Measurements from ENCODE around the gene ARHGAP10.

Gene ARHGAP10, protein sequence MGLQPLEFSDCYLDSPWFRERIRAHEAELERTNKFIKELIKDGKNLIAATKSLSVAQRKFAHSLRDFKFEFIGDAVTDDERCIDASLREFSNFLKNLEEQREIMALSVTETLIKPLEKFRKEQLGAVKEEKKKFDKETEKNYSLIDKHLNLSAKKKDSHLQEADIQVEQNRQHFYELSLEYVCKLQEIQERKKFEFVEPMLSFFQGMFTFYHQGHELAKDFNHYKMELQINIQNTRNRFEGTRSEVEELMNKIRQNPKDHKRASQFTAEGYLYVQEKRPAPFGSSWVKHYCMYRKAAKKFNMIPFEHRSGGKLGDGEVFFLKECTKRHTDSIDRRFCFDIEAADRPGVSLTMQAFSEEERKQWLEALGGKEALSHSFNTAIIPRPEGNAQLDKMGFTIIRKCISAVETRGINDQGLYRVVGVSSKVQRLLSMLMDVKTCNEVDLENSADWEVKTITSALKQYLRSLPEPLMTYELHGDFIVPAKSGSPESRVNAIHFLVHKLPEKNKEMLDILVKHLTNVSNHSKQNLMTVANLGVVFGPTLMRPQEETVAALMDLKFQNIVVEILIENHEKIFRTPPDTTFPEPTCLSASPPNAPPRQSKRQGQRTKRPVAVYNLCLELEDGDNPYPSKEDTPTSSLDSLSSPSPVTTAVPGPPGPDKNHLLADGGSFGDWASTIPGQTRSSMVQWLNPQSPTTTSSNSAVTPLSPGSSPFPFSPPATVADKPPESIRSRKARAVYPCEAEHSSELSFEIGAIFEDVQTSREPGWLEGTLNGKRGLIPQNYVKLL

DNA sequence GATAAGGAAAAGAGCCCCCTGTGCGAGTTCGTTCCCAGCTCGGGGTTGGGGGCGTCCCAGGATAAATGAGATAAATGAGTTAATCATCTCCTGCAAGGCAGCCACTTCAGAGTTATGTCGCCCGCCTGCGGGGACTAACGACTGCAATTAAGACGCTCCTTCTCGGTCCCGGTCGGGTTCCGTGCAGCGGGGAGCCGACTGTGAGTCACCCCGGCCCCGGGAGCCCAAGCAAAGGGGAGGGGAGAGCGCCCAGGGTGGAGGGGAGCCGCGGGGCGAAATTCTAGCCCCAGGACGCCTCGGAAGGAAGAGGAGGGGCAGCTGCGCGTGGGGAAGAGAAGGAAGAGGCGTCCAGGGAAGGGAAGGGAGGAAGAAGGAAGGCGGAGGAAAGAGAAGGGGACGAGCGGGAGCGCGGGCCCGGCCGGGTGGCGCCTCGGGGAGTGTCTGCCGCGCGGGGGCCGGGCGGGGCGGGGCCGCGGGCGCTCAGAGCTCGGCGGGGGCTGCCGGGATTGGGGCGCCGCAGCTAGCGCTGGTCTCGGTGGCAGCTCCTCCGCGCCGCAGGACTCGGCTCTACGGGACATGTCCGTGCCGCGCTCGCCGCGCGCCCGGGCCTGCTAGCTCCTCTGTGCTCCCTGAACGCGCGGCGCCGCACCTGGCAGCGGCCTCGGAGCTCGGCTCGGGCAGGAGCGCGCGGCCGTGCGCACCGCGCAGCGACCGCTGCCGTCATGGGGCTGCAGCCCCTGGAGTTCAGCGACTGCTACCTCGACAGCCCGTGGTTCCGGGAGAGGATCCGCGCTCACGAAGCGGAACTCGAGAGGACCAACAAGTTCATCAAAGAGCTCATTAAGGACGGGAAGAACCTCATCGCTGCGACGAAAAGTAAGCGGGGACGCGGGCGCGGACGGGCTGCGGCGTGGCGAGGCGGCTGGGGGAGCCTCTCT, at the start of gene ARHGAP10:
Gene ARHGAP10 (plus strand): TSS at position 509 of the 938 bp plus-strand sequence. CDS start 214 bp downstream, at position 723.
- no peak for DNase-seq

DNA sequence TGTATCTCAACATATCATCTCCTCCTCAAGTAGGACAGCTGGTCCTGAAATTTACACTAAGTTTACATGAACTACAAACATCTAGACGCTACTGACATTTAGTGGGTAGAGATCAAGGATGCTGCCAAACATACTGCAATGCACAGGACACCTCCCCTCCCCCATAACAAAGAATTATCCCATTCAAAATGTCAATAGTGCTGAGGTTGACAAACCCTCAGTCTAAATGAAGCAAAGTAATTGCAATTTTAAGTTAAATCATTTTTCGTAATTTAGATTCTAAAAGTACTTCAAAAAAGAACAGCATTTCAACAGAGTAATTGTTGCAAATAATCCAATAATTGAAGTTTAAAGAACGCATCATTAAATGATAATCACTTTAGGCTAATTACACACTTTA, 49.1 kb upstream of the ARHGAP10 start:
- DNase-seq: no peak

DNA sequence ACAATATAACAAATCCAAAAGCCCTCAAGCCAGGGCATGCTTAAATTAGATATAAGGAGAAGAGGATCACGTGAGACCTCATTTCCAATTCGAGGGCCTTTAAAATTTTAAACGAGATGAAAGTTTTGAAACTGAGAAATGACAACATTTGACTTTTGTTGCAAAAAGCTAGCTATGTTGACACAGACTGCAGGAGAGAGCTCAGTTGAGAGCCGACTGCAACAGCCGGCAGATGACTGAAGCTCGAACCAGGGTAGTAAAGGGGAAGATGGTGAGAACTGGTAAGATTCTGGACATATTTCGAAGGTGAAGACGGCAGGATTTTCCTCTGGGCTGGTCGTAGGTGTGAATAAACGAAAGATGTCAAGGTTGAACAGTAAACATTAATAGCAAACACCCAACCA, 48.7 kb upstream of the ARHGAP10 start:
- no peak for DNase-seq

DNA sequence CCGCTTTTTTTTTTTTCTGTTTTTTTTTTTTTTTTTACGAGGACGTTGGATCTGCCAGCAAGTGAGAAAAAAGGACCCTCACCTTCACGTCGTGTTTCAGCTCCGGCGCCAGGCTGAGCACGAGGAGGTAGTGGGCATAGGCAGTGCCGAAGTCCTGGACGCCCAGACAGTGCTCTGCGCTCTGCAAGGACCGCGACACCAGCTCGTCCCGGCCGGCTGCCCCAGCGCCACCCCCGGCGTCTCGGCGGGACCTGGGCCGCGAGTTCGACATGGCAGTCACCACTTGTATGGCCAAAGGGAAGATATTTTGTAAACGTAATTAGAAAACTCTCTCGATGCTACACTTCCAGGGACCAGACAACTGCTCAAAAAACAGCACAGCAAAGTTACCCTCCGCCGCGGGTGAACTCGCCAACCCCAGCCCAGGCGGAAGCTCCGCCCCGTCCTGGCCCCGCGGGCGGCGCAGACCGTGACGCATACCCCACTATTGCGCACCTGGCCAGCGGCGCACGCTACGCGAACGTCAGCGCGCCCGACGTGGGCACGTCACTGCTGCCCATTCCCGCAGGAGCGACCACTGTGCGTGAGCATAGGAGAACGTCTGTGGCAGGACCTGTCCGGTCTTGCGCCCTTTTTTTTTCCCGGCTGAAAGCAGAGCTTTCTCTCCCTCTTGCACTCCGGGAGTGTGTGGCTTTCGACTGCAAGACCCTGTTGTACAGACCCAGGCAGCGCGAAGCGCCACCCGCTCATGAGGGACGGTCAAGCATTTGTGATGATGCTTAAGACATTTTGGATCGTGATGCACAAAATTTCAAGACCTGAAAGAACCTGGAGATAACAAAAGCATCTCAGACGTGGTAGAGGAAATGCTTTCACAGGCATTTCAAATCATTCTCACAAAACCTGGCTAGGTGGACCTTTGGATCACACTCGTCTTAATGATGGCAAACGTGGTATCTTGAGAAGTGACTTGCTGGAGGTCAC, 47.9 kb upstream of the ARHGAP10 start, which contains the start of gene PRMT9:
Gene PRMT9 (minus strand): TSS at position 447 of the 984 bp plus-strand sequence. CDS start 176 bp downstream, at position 271.
- DNase-seq: peak; percentile 70

DNA sequence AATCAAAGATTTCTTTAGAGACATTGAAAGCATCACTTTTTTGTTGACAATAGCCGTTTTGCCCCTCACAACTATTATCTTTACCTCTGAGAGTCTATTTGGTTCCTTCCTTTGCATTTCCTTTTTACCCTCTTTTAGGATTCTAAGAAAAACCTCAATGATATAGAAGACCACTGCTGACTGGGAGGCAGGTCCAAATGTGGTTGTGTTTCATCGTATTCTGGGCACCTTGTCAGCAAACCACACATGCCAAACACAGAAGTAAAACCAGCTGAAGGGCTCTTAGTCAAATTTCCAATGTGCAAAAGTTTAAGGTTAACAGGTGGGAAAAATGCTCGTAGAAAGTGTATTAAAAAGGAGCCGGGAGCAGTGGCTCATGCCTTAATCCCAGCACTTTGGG, 42.8 kb upstream of the ARHGAP10 start:
- DNase-seq: no peak

DNA sequence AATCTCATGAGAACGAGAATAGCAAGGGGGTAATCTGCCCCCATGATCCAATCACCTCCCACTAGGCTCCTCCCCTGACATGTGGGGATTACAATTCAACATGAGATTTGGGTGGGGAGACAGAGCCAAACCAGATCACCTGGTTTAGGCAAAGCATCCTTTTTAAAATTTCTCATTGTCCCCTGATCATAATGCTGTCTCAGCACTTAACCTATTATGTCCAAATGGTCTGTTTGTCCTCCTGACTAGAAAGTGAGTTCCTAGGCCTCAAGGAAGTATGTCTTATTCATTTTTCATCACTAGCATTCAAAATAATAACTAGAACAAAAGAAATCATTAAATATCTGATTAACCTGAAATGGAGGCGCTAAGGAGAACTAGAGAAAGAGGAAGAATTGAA, 40.1 kb upstream of the ARHGAP10 start:
- DNase-seq: no peak

DNA sequence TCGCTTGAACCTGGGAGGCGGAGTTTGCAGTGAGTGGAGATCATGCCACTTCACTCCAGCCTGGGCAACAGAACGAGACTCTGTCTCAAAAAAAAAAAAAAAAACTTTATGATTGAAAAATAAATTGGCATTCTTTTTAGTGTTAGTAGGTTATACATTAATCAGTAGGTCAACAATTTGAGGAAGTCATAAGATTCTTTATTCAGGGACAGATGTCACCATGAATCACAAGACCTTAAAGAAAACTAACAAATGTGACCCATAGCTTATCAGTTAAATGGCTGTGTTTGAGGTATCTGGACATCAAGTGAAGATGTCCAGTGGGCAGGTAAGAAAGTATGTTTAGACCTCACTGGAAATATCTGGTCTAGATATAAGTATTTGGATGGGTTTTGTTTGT, 38.7 kb upstream of the ARHGAP10 start:
- DNase-seq: no peak

DNA sequence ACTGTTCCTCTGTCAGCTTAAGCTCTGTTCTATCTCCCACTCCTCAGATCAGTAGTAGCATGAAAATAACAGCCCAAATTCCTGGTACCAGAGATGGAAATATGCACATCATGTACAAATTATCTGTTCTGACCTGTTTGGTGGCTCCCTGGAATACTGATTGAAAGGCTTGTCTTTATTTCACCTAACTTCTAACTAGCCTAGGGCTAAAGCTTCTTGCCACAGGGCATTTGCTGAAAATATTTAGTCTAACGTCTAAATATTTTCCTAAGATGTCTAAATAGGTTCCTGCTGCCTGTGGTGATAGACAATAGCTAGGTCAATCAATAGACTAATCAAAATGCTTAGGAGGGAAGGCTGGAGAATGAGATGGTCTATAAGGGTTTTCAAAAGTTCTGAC, 35.0 kb upstream of the ARHGAP10 start:
- no peak for DNase-seq

DNA sequence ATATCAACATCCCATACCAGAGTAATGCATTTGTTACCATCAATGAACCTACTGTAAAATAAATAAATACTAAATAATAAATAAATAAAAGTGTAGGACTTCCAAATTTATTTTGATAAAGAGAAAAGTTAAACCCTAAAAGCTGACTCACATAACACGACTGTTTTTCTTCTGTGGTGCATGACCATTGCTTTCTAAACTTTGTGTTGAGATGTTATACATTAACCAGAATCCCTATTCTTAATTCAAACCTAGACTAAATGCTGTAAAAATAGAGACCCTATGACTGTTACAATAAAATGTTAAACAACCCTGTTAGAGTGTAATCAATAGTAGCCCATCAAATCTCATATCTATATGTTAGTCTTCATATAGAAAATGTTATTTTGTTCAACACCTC, 27.0 kb upstream of the ARHGAP10 start:
- no peak for DNase-seq

DNA sequence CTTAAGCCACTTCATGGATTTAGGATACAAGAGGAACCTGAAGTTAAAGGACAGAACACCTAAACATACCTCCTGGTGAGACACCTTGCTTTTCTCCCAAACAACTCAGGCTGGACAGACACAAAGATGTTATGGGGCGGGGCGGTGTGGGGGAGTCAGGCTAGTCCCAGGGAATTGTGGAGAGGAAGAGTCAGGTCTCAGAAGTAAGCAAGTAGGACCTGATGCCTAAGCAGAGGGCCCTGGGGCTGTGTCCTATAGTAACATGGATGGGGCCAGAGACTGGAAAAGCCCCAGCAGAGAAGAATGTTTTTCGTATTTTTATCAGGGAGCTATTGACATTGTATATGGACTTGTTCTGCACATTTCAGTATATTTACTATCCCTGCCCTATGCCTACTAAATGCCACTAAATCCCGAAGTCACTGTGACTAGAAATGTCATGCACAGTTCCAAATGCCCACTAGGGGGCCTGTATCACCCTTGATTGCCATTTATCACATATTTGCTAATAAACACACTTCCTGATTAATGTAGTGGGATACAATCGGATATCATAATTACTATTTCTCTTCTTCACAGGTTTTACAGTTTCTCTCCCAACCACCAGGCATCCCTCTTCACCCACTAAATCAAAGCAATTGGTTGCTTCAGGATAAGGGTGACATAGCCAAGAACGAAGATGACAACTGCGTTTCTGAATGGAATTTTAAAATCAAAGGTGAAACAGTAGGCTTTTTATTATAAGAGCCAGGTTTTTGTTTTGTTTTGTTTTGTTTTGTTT, 23.8 kb upstream of the ARHGAP10 start:
- no peak for DNase-seq

DNA sequence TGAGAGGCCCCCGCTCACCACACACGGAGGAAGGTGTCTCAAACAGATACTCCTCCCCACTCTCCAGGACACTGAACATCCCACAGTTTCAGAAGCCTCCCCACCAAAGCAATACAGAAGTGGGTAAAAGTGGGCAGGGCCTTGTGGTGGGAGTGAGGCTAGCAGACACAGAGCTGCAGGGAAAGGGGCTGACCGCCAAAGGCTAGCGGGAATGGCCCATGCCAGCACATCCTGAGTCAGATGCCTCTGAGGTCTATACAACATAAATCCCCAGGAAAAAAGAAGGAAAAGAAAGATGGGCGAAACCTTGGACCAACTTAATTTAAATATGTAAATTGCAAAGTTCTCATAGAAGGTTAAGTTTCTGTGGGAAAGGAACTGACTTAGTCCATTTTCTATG, 21.9 kb upstream of the ARHGAP10 start:
- DNase-seq: no peak

DNA sequence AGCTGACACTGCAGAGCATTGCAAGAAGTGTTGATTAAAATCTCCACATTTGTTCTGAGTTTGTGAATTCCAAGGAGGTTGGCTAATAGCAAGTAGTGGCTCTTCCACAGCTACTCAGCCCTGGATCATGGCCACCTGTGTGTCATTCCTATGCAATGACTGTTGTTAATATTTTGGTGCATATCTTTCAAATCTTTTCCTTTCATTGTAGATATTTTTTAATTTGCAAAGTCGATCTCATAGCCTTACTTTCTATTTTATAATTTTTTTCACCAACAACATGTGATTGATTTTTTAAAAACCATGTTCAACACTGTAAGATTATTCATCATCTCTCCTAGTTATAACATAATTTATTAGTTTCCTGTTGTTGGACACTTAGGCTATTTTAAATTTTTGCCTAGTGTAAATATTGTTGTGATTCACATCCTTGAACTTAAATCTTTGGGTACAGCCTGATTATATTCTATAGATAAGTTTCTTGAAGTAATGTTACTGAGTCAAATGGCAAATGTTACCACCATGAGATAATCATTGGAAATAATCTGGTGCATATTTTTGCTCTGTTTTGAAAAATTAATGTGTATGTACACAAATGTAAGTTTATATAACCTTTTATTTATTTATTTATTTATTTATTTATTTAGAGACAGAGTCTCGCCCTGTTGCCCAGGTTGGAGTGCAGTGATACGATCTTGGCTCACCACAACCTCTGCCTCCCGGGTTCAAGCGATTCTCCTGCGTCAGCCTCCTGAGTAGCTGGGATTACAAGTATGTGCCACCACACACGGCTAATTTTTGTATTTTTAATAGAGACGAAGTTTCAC, 17.1 kb upstream of the ARHGAP10 start:
- DNase-seq: no peak

DNA sequence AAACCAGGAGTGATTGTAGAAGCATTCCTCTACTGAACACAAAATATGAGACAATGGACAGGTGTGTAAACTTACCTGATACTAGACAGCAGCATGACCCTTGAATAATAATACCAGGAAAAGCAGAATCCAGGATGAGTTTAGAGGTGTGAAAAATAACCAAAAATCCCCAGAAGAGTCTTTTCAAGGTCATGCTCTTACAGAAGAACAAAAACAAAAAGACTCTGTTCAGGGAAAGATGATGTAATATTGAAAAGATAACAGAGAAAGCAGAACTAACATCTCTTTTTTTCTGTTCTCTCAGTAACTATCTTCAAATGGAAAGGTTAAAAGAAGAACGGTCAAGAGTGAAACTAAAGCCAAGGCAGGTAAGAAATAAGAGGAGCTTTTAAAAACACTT, 14.0 kb upstream of the ARHGAP10 start:
- DNase-seq: no peak

DNA sequence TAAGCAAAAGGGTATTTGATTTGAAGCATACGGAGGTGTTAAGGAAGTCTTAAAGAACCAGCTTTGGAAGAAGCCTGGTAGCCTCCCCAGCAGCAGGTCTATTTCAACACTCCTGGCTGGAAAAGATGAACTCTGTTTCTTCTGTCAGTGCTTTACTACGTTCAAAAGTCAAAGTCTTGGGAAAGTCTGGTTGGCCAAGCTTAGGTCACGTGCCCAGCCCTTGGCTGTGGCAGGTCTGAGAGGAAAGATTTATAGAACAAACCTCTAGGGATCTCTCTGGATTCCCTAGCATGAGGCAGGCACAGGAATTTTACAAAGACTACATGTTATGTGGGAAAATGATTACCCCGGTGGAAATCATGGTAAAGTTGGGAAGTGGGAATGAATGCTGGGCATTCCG, 8.6 kb upstream of the ARHGAP10 start:
- no peak for DNase-seq

DNA sequence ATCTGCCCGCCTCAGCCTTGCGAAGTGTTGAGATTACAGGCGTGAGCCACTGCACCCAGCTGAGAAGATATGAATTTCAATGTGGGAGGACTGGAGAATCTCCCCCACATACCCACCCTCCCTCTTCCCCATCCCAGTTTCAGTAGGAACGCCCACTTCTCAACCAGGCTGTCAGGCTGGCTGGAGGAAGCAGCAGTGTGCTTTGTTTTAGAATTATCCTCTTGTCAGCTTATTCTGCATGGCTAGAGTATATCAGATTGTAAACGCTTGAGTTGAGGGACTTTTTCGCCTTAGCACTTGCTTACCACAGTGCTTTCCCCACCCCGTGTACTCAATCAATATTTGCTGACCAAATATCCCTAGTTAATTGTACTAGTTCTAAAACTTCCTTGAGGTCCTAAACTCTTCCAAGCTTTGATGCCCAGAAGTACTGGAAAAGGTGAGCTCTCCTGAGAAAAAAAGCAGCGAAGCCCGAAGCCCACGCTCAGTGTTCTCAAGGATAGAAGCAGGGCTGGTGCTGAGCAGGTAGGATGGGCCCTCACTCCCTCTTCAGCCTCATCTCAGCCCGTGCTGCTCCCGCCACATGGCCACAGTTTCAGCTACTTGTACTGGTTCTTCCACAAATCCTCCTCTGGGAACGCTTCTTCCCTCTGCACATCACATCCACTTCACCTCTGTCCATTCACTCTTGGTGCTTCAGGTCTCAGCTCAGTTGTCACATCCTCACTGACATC, 7.3 kb upstream of the ARHGAP10 start:
- no peak for DNase-seq

DNA sequence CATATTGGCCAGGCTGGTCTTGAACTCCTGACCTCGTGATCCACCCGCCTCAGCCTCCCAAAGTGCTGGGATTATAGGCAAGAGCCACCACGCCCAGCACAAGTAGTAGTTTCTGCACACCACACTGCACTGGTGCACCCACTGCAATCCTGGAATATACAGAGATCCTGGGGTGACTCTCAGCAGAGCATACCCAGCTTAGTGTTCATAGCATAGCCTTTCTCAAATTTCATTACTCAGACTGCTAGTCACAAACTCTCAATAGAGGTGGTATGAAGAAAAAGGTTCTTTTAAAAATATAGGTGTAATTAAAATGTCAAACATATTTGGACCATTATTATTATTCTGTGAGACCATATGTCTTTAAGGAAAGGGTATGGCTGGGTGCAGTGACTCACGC, 6.2 kb upstream of the ARHGAP10 start:
- DNase-seq: no peak

DNA sequence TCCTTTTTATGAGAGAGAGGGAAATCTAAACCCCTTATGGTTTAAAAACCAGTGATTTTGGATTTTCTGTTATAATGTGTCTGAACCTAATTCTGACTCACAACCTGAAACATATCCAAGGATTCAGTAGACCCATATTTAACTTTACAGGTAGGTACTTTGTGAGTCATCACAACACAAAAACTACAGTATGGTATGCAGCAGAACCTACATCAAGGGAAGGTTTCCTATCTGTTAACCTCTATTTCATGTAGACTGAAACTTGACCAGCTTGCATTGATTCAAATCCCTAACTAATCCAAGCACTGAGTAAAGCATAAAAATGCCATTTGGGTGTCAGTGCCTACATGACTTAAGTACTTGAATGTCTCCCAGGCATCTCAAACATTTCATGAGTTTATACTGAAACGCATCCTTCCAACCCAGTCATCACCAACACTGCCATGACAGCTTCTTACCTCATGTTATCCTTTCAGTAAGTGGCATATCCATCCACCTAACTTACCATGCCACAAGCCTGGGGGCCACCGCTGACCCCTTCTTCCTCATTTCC, 4.3 kb upstream of the ARHGAP10 start:
- no peak for DNase-seq

DNA sequence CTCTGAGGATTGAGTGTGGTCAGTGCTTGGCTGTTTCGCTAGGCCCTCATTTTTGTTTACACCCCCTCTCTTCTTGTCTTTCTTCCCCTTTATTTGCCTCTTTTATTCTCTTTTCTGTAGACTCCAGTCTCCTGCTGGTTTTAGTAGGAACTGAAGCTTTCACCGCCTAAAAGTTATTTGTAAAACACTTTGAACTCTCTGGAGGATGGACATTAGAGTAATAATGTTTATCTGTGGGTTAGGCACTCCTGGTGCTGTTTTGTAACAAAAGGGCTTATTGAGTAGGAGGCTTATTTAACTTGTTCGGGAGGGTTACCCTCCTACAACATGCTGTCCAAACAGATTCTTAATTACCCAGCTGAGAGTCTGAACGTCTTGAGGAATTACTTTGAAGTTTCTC, 1.6 kb upstream of the ARHGAP10 start:
- DNase-seq: no peak
